K562 (cell line): ENCODE measurements around the gene INHA. TPM values are rescaled to one million over a fixed set of nuclear protein-coding genes. Genes with fewer than 3 reads are reported as not detected.

Experiments used
- BHLHE40 ChIP-seq: IDR thresholded peaks from 2 replicates; pipeline ENCODE4 v1.6.1; 2011; ENCODE audit warnings: low read length, improper control_type of control experiment
- BRD4 ChIP-seq: fragments of 200-600 bp; sonication (generic); IDR thresholded peaks from 2 replicates; pipeline ENCODE4 v1.6.1; 2017; ENCODE audit warnings: inconsistent platforms
- CREM ChIP-seq: IDR thresholded peaks from 2 replicates; pipeline ENCODE4 v1.6.1; 2014; ENCODE audit warnings: antibody characterized with exemption, low read depth
- CTBP1 ChIP-seq: fragments of 450-650 bp; IDR thresholded peaks from 2 replicates; pipeline ENCODE4 v1.6.1; 2016; ENCODE audit warnings: borderline replicate concordance
- DPF2 ChIP-seq: fragments of 450-650 bp; IDR thresholded peaks from 2 replicates; pipeline ENCODE4 v1.6.1; 2016
- GABPA ChIP-seq: fragments of 200-800 bp; sonication (Bioruptor generic); conservative IDR thresholded peaks from 2 replicates; pipeline ENCODE4 v1.6.1; 2016; ENCODE audit warnings: low read depth, missing genetic modification characterization, missing compliant biosample characterization
- HDGF ChIP-seq: fragments of 450-650 bp; IDR thresholded peaks from 2 replicates; pipeline ENCODE4 v1.6.1; 2016
- KLF6 ChIP-seq: fragments of 250-450 bp; sonication (Bioruptor Pico); IDR thresholded peaks from 2 replicates; pipeline ENCODE4 v1.4.0; 2020; ENCODE audit warnings: mild to moderate bottlenecking, moderate library complexity, borderline replicate concordance
- MYNN ChIP-seq, 2 experiments: sonication (generic); formaldehyde crosslinking in 1 of 2; IDR thresholded peaks; 2 replicates each; pipeline versions ENCODE4 v1.5.0 to v1.6.1; 2016 to 2020; ENCODE audit warnings: antibody characterized with exemption in 1 of 2, missing genetic modification reagents in 1 of 2
- RAD21 ChIP-seq, 2 experiments: fragments of 250-450 bp in 1 of 2; fragments of 450-650 bp in 1 of 2; sonication (Bioruptor Pico) in 1 of 2; formaldehyde crosslinking in 1 of 2; IDR thresholded peaks in 1 of 2; conservative IDR thresholded peaks in 1 of 2; 2 replicates each; pipeline versions ENCODE4 v1.4.0 to v1.8.0; 2020 to 2022; ENCODE audit warnings: mild to moderate bottlenecking in 2 of 2, moderate library complexity in 1 of 2
- RNF2 ChIP-seq: sonication (generic); IDR thresholded peaks from 2 replicates; pipeline ENCODE4 v1.6.1; 2016
- SOX6 ChIP-seq: fragments of 450-650 bp; IDR thresholded peaks from 2 replicates; pipeline ENCODE4 v1.6.1; 2014; ENCODE audit warnings: mild to moderate bottlenecking
- TAF15 ChIP-seq: fragments of 200-400 bp; formaldehyde crosslinking; IDR thresholded peaks from 2 replicates; pipeline ENCODE4 v1.6.1; 2017; ENCODE audit warnings: mild to moderate bottlenecking, low read depth, low read length, moderate library complexity
- TARDBP ChIP-seq: fragments of 450-650 bp; IDR thresholded peaks from 2 replicates; pipeline ENCODE4 v1.6.1; 2016
- TRIM24 ChIP-seq, 2 experiments: fragments of 450-650 bp; IDR thresholded peaks; 2 replicates each; pipeline ENCODE4 v1.6.1; 2016
- ZNF324 ChIP-seq: fragments of 250-450 bp; sonication (Bioruptor Pico); IDR thresholded peaks from 2 replicates; pipeline ENCODE4 v1.4.0; 2020; ENCODE audit warnings: mild to moderate bottlenecking
- polyA plus RNA-seq, 8 experiments: library from polyadenylated mRNA; depleted of rRNA in 4 of 8; stranded (reverse) in 5 of 8; unstranded in 3 of 8; fragments of >200 nt; fragmentation: Nextera tagmentation in 2 of 8; fragmentation: Illumina TruSeq in 1 of 8; extraction: Ambion mirVana in 2 of 8; extraction: Trizol in 1 of 8; gene quantifications; 2 replicates each; pipeline versions ENCODE4 v1.2.1 to v1.2.3, GENCODE V29; 2011 to 2014; ENCODE audit warnings: inconsistent platforms in 1 of 8, missing spikeins in 1 of 8
- total RNA-seq, 7 experiments: library from RNA; depleted of rRNA in 6 of 7; stranded (reverse); fragments of >200 nt in 6 of 7; fragmentation: Illumina TruSeq in 2 of 7; extraction: Trizol in 2 of 7; gene quantifications; 2 replicates each; pipeline versions ENCODE4 v1.2.1 to v1.2.3, GENCODE V29; 2011 to 2021; ENCODE audit warnings: low replicate concordance in 1 of 7
- TF ChIP-seq, protein P1 (sequence below): fragments of 450-650 bp; IDR thresholded peaks from 2 replicates; pipeline ENCODE4 v1.6.1; 2014; ENCODE audit warnings: low read depth, mild to moderate bottlenecking, moderate library complexity, borderline replicate concordance
- TF ChIP-seq, protein P2 (sequence below): fragments of 200-800 bp; sonication (Bioruptor generic); IDR thresholded peaks from 2 replicates; pipeline ENCODE4 v1.6.1; 2017; ENCODE audit warnings: missing genetic modification characterization, missing compliant biosample characterization
- TF ChIP-seq, protein P3 (sequence below): IDR thresholded peaks from 2 replicates; pipeline ENCODE4 v1.6.1; 2014; ENCODE audit warnings: antibody characterized with exemption

INHA gene
- total and polyA plus RNA-seq, 9 of the 15 experiments (the other 6 are each of a cell fraction or from before 2014, with no cell fraction given): 0.07 to 1.9 (median 0.40) TPM

DNA sequence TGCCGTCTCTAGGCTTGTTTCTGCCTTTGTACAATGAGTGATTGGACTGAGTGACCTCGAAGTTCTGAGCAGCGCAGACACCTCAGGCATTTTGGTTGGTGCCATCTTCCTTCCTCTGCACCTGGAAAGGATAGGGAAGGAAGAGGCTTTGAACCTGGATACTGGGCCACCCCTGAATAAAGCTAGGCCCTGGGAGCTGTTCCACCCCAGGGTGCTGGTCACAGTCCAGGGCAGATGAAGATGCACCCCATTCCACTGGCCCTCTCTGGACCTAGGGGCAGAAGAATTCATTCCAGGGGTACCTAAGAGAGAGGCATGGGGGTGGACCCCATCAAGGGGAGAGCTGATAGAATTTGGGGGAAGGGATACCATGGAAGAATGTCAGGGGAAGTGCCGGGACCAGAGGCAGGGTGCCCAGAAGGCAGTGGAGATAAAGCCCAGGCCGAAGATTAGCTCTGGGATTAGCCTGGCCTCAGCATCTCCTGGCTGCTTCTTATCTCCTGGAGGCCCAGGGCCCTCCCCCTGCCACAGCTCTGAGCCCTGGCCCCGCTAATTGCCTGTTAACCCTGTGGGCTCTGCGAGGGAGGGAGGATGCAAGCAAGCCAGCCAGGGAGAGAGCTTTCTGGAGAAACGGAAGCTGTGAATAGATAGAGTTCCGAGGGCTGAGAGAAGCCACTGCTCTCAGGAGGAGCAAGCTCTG, 46.4 kb upstream of the INHA start (continued):
- TF ChIP-seq, protein P1, sequence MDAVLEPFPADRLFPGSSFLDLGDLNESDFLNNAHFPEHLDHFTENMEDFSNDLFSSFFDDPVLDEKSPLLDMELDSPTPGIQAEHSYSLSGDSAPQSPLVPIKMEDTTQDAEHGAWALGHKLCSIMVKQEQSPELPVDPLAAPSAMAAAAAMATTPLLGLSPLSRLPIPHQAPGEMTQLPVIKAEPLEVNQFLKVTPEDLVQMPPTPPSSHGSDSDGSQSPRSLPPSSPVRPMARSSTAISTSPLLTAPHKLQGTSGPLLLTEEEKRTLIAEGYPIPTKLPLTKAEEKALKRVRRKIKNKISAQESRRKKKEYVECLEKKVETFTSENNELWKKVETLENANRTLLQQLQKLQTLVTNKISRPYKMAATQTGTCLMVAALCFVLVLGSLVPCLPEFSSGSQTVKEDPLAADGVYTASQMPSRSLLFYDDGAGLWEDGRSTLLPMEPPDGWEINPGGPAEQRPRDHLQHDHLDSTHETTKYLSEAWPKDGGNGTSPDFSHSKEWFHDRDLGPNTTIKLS: peak; percentile 29; the same call in 1 of the 2 replicates
- TF ChIP-seq CTBP1: peak; percentile 98
- no peak for TF ChIP-seq BRD4
- TF ChIP-seq TARDBP: peak; percentile 72; the same call in 1 of the 2 replicates
- peak; percentile 13; the same call in 1 of the 2 replicates for TF ChIP-seq BHLHE40
- TF ChIP-seq, protein P2, sequence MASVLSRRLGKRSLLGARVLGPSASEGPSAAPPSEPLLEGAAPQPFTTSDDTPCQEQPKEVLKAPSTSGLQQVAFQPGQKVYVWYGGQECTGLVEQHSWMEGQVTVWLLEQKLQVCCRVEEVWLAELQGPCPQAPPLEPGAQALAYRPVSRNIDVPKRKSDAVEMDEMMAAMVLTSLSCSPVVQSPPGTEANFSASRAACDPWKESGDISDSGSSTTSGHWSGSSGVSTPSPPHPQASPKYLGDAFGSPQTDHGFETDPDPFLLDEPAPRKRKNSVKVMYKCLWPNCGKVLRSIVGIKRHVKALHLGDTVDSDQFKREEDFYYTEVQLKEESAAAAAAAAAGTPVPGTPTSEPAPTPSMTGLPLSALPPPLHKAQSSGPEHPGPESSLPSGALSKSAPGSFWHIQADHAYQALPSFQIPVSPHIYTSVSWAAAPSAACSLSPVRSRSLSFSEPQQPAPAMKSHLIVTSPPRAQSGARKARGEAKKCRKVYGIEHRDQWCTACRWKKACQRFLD (CRISPR knock-in tag): peak; percentile 81
- TF ChIP-seq SOX6: peak; percentile 86
- no peak for TF ChIP-seq TAF15
- TF ChIP-seq, protein P3, sequence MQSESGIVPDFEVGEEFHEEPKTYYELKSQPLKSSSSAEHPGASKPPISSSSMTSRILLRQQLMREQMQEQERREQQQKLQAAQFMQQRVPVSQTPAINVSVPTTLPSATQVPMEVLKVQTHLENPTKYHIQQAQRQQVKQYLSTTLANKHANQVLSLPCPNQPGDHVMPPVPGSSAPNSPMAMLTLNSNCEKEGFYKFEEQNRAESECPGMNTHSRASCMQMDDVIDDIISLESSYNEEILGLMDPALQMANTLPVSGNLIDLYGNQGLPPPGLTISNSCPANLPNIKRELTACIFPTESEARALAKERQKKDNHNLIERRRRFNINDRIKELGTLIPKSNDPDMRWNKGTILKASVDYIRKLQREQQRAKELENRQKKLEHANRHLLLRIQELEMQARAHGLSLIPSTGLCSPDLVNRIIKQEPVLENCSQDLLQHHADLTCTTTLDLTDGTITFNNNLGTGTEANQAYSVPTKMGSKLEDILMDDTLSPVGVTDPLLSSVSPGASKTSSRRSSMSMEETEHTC: 0 out of 2 replicates have a peak, but pooled peaks have one; percentile 35
- no peak for TF ChIP-seq ZNF324 (CRISPR knock-in tag)
- TF ChIP-seq RAD21 (CRISPR knock-in tag; conservative IDR thresholded peaks at IDR 0.05 in 1 of 2, IDR thresholded peaks at IDR 0.05 in 1 of 2): peak in 1 of 2 experiments; percentile 31; a peak in 2 of 4 replicates
- TF ChIP-seq HDGF: no peak
- peak; percentile 60; the same call in 1 of the 2 replicates for TF ChIP-seq CREM
- TF ChIP-seq TRIM24 (IDR thresholded peaks at IDR 0.05): peak in 1 of 2 experiments; percentile 41; a peak in 2 of 4 replicates
- TF ChIP-seq DPF2: peak; percentile 95
- TF ChIP-seq MYNN (IDR thresholded peaks at IDR 0.05): peak; percentile 94
- TF ChIP-seq MYNN (CRISPR knock-in tag; IDR thresholded peaks at IDR 0.05): no peak
- TF ChIP-seq RNF2: peak; percentile 96
- TF ChIP-seq GABPA (tag): 0 out of 2 replicates have a peak, but pooled peaks have one; percentile 36
- no peak for TF ChIP-seq KLF6 (CRISPR knock-in tag)
